ENCODE results near the gene MEGF6. TPM values are rescaled to one million over a fixed set of nuclear protein-coding genes. Genes with fewer than 3 reads are reported as not detected.

The MEGF6 gene
- total and polyA plus RNA-seq, 2 of the 8 experiments (the other 6 are each of a cell fraction or from before 2014, with no cell fraction given), result 4.1 to 14.8 TPM

DNA sequence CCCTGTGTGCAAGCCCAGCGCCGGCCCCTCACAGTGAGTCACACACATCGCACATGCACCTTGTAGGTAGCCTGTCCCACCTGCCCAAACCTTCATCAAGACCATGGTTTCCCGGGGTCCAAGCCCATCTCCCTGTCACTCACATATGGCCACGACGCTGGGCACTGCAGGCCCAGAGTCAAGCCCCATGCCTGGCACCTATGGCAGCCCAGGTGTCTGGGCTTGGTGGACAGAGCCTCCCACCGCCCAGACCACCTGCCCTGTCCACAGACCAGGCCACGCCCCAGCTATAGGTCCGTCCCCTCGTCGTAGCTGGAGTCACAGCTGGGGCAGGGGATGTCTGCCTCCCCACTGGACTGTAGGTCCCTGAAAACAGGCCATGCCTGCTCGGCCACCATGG is 48.2 kb downstream of the MEGF6 start (continued):
- TF ChIP-seq, protein P1, sequence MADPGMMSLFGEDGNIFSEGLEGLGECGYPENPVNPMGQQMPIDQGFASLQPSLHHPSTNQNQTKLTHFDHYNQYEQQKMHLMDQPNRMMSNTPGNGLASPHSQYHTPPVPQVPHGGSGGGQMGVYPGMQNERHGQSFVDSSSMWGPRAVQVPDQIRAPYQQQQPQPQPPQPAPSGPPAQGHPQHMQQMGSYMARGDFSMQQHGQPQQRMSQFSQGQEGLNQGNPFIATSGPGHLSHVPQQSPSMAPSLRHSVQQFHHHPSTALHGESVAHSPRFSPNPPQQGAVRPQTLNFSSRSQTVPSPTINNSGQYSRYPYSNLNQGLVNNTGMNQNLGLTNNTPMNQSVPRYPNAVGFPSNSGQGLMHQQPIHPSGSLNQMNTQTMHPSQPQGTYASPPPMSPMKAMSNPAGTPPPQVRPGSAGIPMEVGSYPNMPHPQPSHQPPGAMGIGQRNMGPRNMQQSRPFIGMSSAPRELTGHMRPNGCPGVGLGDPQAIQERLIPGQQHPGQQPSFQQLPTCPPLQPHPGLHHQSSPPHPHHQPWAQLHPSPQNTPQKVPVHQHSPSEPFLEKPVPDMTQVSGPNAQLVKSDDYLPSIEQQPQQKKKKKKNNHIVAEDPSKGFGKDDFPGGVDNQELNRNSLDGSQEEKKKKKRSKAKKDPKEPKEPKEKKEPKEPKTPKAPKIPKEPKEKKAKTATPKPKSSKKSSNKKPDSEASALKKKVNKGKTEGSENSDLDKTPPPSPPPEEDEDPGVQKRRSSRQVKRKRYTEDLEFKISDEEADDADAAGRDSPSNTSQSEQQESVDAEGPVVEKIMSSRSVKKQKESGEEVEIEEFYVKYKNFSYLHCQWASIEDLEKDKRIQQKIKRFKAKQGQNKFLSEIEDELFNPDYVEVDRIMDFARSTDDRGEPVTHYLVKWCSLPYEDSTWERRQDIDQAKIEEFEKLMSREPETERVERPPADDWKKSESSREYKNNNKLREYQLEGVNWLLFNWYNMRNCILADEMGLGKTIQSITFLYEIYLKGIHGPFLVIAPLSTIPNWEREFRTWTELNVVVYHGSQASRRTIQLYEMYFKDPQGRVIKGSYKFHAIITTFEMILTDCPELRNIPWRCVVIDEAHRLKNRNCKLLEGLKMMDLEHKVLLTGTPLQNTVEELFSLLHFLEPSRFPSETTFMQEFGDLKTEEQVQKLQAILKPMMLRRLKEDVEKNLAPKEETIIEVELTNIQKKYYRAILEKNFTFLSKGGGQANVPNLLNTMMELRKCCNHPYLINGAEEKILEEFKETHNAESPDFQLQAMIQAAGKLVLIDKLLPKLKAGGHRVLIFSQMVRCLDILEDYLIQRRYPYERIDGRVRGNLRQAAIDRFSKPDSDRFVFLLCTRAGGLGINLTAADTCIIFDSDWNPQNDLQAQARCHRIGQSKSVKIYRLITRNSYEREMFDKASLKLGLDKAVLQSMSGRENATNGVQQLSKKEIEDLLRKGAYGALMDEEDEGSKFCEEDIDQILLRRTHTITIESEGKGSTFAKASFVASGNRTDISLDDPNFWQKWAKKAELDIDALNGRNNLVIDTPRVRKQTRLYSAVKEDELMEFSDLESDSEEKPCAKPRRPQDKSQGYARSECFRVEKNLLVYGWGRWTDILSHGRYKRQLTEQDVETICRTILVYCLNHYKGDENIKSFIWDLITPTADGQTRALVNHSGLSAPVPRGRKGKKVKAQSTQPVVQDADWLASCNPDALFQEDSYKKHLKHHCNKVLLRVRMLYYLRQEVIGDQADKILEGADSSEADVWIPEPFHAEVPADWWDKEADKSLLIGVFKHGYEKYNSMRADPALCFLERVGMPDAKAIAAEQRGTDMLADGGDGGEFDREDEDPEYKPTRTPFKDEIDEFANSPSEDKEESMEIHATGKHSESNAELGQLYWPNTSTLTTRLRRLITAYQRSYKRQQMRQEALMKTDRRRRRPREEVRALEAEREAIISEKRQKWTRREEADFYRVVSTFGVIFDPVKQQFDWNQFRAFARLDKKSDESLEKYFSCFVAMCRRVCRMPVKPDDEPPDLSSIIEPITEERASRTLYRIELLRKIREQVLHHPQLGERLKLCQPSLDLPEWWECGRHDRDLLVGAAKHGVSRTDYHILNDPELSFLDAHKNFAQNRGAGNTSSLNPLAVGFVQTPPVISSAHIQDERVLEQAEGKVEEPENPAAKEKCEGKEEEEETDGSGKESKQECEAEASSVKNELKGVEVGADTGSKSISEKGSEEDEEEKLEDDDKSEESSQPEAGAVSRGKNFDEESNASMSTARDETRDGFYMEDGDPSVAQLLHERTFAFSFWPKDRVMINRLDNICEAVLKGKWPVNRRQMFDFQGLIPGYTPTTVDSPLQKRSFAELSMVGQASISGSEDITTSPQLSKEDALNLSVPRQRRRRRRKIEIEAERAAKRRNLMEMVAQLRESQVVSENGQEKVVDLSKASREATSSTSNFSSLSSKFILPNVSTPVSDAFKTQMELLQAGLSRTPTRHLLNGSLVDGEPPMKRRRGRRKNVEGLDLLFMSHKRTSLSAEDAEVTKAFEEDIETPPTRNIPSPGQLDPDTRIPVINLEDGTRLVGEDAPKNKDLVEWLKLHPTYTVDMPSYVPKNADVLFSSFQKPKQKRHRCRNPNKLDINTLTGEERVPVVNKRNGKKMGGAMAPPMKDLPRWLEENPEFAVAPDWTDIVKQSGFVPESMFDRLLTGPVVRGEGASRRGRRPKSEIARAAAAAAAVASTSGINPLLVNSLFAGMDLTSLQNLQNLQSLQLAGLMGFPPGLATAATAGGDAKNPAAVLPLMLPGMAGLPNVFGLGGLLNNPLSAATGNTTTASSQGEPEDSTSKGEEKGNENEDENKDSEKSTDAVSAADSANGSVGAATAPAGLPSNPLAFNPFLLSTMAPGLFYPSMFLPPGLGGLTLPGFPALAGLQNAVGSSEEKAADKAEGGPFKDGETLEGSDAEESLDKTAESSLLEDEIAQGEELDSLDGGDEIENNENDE (IDR thresholded peaks at IDR 0.05; ENCODE audit: insufficient replicate concordance, low read length), result no peak
- TF ChIP-seq FOSL1 (IDR thresholded peaks at IDR 0.05; ENCODE audit: insufficient read depth, low read depth, low read length), result no peak
- TF ChIP-seq KDM5A (IDR thresholded peaks at IDR 0.05; ENCODE audit: low read length), result no peak
- no peak for TF ChIP-seq EZH2 (IDR thresholded peaks at IDR 0.05; ENCODE audit: low read depth, low read length, severe bottlenecking)
- TF ChIP-seq SUZ12 (IDR thresholded peaks at IDR 0.05; ENCODE audit: low read length), result no peak
- TF ChIP-seq SP1 (IDR thresholded peaks at IDR 0.05; ENCODE audit: low read depth, low read length), result no peak
- TF ChIP-seq GABPA (IDR thresholded peaks at IDR 0.05; ENCODE audit: borderline replicate concordance, insufficient read depth, low read length), result no peak
- no peak for TF ChIP-seq NANOG (IDR thresholded peaks at IDR 0.05; ENCODE audit: insufficient read depth, low read depth, low read length, poor library complexity, severe bottlenecking)
- no peak for TF ChIP-seq CHD1 (IDR thresholded peaks at IDR 0.05; ENCODE audit: low read depth, low read length)
- TF ChIP-seq CHD2 (IDR thresholded peaks at IDR 0.05; ENCODE audit: low read length), result no peak
- no peak for TF ChIP-seq CEBPB (IDR thresholded peaks at IDR 0.05; ENCODE audit: low read depth, low read length)
- TF ChIP-seq JUND (IDR thresholded peaks at IDR 0.05; ENCODE audit: low read length), result no peak
- TF ChIP-seq HDAC6 (IDR thresholded peaks at IDR 0.05; ENCODE audit: low read depth, low read length), result no peak

Data from H1 (cell line).